Suprapubic skin (tissue), 4 donors: Measurements from ENCODE around the gene PRSS22.

Experiments
- EP300 ChIP-seq: sonication (generic); formaldehyde crosslinking; IDR thresholded peaks from one replicate; pipeline ENCODE4 v1.6.1; 2017; ENCODE audit warnings: antibody characterized with exemption
- POLR2AphosphoS5 ChIP-seq, 3 donors: sonication (generic); formaldehyde crosslinking; IDR thresholded peaks; one replicate each; pipeline ENCODE4 v1.6.1; 2017; ENCODE audit warnings: antibody characterized with exemption in 3 of 3

DNA sequence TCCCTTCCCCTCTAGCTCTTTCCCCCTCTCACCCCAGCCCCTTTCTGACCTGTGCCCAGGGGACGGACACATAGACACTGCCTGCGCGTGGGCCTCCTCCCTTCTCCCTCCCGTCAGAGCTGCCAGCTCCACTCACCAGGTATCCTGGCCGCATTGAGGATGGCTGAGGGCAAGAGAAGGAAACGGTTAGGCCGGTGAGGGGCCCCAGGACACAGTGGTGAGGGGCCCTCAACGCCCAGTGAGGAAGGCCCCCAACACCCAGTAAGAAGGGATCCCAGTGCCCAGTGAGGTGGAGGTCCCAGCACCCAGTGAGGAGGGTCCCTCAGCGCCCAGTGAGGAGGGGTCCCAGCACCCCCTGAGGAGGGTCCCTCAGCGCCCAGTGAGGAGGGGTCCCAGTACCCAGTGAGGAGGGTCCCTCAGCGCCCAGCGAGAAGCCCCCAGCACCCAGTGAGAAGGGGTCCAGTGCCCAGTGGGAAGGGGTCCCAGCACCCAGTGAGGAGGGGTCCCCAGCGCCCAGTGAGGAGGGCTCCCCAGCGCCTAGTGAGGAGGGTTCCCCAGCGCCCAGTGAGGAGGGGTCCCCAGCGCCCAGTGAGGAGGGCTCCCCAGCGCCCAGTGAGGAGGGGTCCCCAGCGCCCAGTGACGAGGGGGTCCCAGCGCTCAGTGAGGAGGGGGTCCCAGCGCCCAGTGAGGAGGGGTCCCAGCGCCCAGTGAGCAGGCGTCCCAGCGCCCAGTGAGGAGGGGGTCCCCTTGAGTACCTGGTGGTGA is 1.1 kb downstream of the PRSS22 start:
- no peak for TF ChIP-seq POLR2AphosphoS5 (IDR thresholded peaks at IDR 0.05)
- no peak for TF ChIP-seq EP300
